GM18858 (cell line): Measurements from ENCODE around the gene COLEC12.

Experiments
- ATAC-seq: cut with Tn5 transposase; IDR thresholded peaks from one replicate; pipeline ENCODE4 v1.9.1; 2021; ENCODE audit not compliant: unreplicated experiment

COLEC12 gene

GRCh38 chr18:506801-507200 lies 6.3 kb upstream of the COLEC12 start:
- ATAC-seq, result no peak

- no peak for ATAC-seq
These were observed 5.8 kb upstream of the COLEC12 start for GRCh38 chr18:506264-506663.

- peak; percentile 99 for ATAC-seq
These were observed 5.1 kb upstream of the COLEC12 start for GRCh38 chr18:505483-506122.

GRCh38 chr18:501406-501714 lies 859 bp upstream of the COLEC12 start:
- ATAC-seq, result no peak

GRCh38 chr18:499776-500631 lies 497 bp downstream of the COLEC12 start:
- ATAC-seq, result no peak

GRCh38 chr18:498931-499775 lies 1.3 kb downstream of the COLEC12 start:
- no peak for ATAC-seq

GRCh38 chr18:497688-498087 lies 2.8 kb downstream of the COLEC12 start:
- ATAC-seq, result no peak

- no peak for ATAC-seq
These were observed 5.0 kb downstream of the COLEC12 start for GRCh38 chr18:495452-495851.

- ATAC-seq, result no peak
These were observed 5.5 kb downstream of the COLEC12 start for GRCh38 chr18:495017-495416.

GRCh38 chr18:493986-494983 lies 6.2 kb downstream of the COLEC12 start:
- ATAC-seq, result no peak

GRCh38 chr18:492451-492850 lies 8.1 kb downstream of the COLEC12 start:
- ATAC-seq, result no peak

- ATAC-seq, result no peak
These were observed 9.9 kb downstream of the COLEC12 start for GRCh38 chr18:490624-491023.

GRCh38 chr18:490024-490366 lies 10.5 kb downstream of the COLEC12 start:
- no peak for ATAC-seq

- no peak for ATAC-seq
These were observed 11.1 kb downstream of the COLEC12 start for GRCh38 chr18:489244-490023.

GRCh38 chr18:486929-487740 lies 13.4 kb downstream of the COLEC12 start:
- no peak for ATAC-seq

GRCh38 chr18:484749-485464 lies 15.6 kb downstream of the COLEC12 start:
- ATAC-seq, result no peak

- no peak for ATAC-seq
These were observed 21.8 kb downstream of the COLEC12 start for GRCh38 chr18:478681-479080.

GRCh38 chr18:477565-477964 lies 22.9 kb downstream of the COLEC12 start:
- ATAC-seq, result no peak
